ENCODE results near the gene WHRN.

DNA sequence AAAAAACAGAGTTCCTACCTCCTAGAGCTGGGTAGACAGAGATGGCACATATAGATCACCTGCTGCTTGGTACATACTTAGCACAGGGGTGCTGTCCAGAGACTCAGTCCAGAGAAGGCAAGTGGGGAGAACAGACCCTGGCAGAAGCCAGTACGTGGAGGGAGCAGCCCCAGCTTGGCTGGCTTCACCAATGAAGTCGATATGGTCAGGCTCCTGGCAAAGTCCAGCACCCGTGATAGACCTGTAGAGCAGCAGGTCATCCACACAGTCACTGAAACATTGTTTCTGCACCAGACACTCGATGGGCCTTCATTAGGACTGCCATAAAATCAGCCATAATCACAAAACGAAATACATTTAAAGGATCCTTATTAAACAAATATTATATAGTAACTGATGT lies 45.8 kb downstream of the WHRN start:
- TF ChIP-seq EZH2 (IDR thresholded peaks at IDR 0.05; ENCODE audit: low read length) = no peak
- TF ChIP-seq, protein P1, sequence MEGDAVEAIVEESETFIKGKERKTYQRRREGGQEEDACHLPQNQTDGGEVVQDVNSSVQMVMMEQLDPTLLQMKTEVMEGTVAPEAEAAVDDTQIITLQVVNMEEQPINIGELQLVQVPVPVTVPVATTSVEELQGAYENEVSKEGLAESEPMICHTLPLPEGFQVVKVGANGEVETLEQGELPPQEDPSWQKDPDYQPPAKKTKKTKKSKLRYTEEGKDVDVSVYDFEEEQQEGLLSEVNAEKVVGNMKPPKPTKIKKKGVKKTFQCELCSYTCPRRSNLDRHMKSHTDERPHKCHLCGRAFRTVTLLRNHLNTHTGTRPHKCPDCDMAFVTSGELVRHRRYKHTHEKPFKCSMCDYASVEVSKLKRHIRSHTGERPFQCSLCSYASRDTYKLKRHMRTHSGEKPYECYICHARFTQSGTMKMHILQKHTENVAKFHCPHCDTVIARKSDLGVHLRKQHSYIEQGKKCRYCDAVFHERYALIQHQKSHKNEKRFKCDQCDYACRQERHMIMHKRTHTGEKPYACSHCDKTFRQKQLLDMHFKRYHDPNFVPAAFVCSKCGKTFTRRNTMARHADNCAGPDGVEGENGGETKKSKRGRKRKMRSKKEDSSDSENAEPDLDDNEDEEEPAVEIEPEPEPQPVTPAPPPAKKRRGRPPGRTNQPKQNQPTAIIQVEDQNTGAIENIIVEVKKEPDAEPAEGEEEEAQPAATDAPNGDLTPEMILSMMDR (optimal IDR thresholded peaks at IDR 0.05 in 1 of 3, IDR thresholded peaks at IDR 0.05 in 1 of 3, conservative IDR thresholded peaks at IDR 0.05 in 1 of 3; ENCODE audit: extremely low read depth in 1 of 3, insufficient read depth in 2 of 3, low read length in 3 of 3) = no peak

Data from keratinocyte (primary cell).